CD4-positive, alpha-beta memory T cell (primary cell): ENCODE data around the gene WASL. TPM values are rescaled to one million over a fixed set of nuclear protein-coding genes. Genes with fewer than 3 reads are reported as not detected.

ENCODE experiments used
- CTCF ChIA-PET: fragments of 350-600 bp; sonication (Branson Sonifier 250); formaldehyde crosslinking; loops from one replicate; lab custom pipeline; 2021; ENCODE audit warnings: inconsistent platforms; ENCODE audit not compliant: partially characterized antibody; lab: Charles Lee
- POLR2A ChIA-PET: fragments of 350-600 bp; sonication (Branson Sonifier 250); formaldehyde crosslinking; loops from one replicate; lab custom pipeline; 2021; ENCODE audit not compliant: partially characterized antibody; lab: Charles Lee
- DNase-seq, 5 donors: peaks; one replicate each; pipeline versions ENCODE4 v3.0.0 to v3.0.0-alpha.2; 2020 to 2022; ENCODE audit warnings: mixed read lengths in 1 of 5
- H3K27ac ChIP-seq: one replicate; pipeline ENCODE4 v1.7.0; 2013; ENCODE audit warnings: low read depth, low read length
- H3K27me3 ChIP-seq: 2 replicates; pipeline ENCODE4 v1.7.0; 2013; ENCODE audit warnings: mild to moderate bottlenecking, low read length, moderate library complexity; ENCODE audit not compliant: insufficient read depth
- H3K36me3 ChIP-seq: 2 replicates; pipeline ENCODE4 v1.7.0; 2013; ENCODE audit warnings: mild to moderate bottlenecking, low read length, moderate library complexity; ENCODE audit not compliant: insufficient read depth
- H3K4me1 ChIP-seq: 2 replicates; pipeline ENCODE4 v1.7.0; 2013; ENCODE audit warnings: mild to moderate bottlenecking, low read length, moderate library complexity; ENCODE audit not compliant: insufficient read depth
- H3K4me3 ChIP-seq, 2 donors: one replicate each; pipeline ENCODE4 v1.7.0; 2013; ENCODE audit warnings: low read length in 2 of 2, mild to moderate bottlenecking in 1 of 2
- H3K9me3 ChIP-seq, 2 donors: one replicate each; pipeline ENCODE4 v1.7.0; 2013; ENCODE audit warnings: low read length in 2 of 2, control low read depth in 1 of 2; ENCODE audit not compliant: control insufficient read depth in 1 of 2
- H3K27ac Mint-ChIP-seq, 7 donors: one replicate each; pipeline ENCODE4 v1.8.0; 2020 to 2021; ENCODE audit warnings: mixed read lengths in 7 of 7, mild to moderate bottlenecking in 6 of 7, inconsistent platforms in 3 of 7, moderate library complexity in 3 of 7
- H3K27me3 Mint-ChIP-seq, 2 donors: one replicate each; pipeline ENCODE4 v1.8.0; 2020 to 2021; ENCODE audit warnings: mixed read lengths in 2 of 2
- H3K36me3 Mint-ChIP-seq, 2 donors: one replicate each; pipeline ENCODE4 v1.8.0; 2020 to 2021; ENCODE audit warnings: mixed read lengths in 2 of 2, inconsistent platforms in 1 of 2, mild to moderate bottlenecking in 1 of 2
- H3K4me1 Mint-ChIP-seq, 4 donors: one replicate each; pipeline ENCODE4 v1.8.0; 2020 to 2021; ENCODE audit warnings: mixed read lengths in 4 of 4, mild to moderate bottlenecking in 1 of 4
- H3K4me3 Mint-ChIP-seq, 8 donors: one replicate each; pipeline ENCODE4 v1.8.0; 2020 to 2021; ENCODE audit warnings: mixed read lengths in 8 of 8, mild to moderate bottlenecking in 7 of 8, moderate library complexity in 6 of 8, inconsistent platforms in 3 of 8
- H3K9me3 Mint-ChIP-seq, 8 donors: one replicate each; pipeline ENCODE4 v1.8.0; 2020 to 2021; ENCODE audit warnings: mixed read lengths in 8 of 8, mild to moderate bottlenecking in 5 of 8, inconsistent platforms in 3 of 8, moderate library complexity in 1 of 8
- intact Hi-C: fragments of 100-400 bp; cut with micrococcal nuclease; formaldehyde crosslinking; loops from one replicate; pipeline ENCODE4 v1.15.1; 2023
- polyA plus RNA-seq, 2 donors: library from polyadenylated mRNA; unstranded; fragments of 300-500 nt; fragmentation: Illumina TruSeq; gene quantifications; one replicate each; pipeline ENCODE4 v1.2.3, GENCODE V29; 2021
- total RNA-seq, 2 experiments: library from RNA; stranded (reverse); gene quantifications; one replicate each; pipeline ENCODE4 v1.2.3, GENCODE V29; 2021

The WASL gene
- total and polyA plus RNA-seq, 4 experiments from 2014 or later, result 1.9 to 13.5 (median 7.8) TPM

- DNase-seq, result no peak
- Mint-ChIP-seq H3K27ac (no peak overlapping the region), H3K4me3 (no peak overlapping the region)
Observed at GRCh38 chr7:123675181-123675473, 73.7 kb downstream of the WASL start.

DNA sequence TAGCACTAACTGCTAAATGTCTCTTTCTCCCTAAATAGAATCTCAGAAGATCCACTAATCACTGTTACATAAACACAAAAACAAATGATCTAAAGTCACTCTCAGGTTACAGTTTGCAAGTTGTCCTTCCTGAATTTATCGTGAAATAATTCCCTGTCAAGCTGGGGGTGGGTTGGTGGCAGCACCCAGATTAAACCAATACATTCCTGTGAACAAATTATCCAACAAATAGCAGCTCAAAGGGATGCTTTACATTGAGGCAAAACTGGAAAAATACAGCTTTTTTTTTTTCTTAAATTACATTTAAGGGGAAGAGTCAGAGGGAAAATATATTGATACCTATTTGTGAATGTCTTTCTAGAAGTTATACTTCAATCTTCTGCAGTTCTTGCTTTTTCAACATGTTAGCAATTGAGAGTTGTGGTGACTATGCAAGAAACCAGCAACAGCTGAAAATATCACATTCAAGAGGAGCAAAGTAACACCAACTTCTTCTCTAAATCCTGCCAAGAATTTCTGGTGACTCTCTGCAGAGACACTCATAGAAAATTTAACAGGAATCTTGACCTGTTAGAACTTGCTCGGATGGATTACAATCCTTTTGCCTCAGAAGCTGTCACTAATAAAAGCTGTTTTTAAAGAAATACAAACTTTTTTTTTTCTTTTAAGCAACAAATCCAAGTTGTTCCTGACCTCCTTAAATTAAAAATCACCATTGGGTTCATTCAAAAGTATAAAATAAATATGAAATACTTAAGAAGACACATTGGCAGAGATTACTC lies 74.2 kb downstream of the WASL start:
- peaks cover 2 to 4% of the 10 kb centered on the region in 2 donors for H3K36me3 Mint-ChIP-seq
- Histone ChIP-seq H3K9me3 (no peaks in the 10 kb centered on the region), H3K27me3 (no peaks in the 10 kb centered on the region), H3K4me3 (no peak overlapping the region), H3K27ac (no peak overlapping the region), H3K36me3 (no peaks in the 10 kb centered on the region), H3K4me1 (no peaks in the 10 kb centered on the region)
- no peaks in the 10 kb centered on the region for H3K9me3 Mint-ChIP-seq
- no peaks in the 10 kb centered on the region for H3K4me1 Mint-ChIP-seq
- ChIA-PET CTCF (no interaction called here), POLR2A (interaction anchor here (0.5 kb wide), 1 partner anchor 18 kb away, joined by 3 read pairs; no protein-coding TSS in a partner anchor)
- intact Hi-C loops, result no loop called here
- no peak overlapping the region for H3K4me3 Mint-ChIP-seq
- no peak for DNase-seq
- no peak overlapping the region for H3K27ac Mint-ChIP-seq
- H3K27me3 Mint-ChIP-seq, result no peaks in the 10 kb centered on the region

More at GRCh38 chr7:123675181-123675473, 73.7 kb downstream of the WASL start:
- intact Hi-C loops, result no loop called here
- no peaks in the 10 kb centered on the region for H3K4me1 Mint-ChIP-seq
- H3K36me3 Mint-ChIP-seq, result peaks cover 2 to 9% of the 10 kb centered on the region in 2 donors
- H3K27me3 Mint-ChIP-seq, result no peaks in the 10 kb centered on the region
- no peaks in the 10 kb centered on the region for H3K27me3 ChIP-seq
- H3K9me3 Mint-ChIP-seq, result no peaks in the 10 kb centered on the region
- H3K9me3 ChIP-seq, result no peaks in the 10 kb centered on the region
- CTCF ChIA-PET, result no interaction called here
- no peak overlapping the region for H3K27ac ChIP-seq
- POLR2A ChIA-PET, result no interaction called here
- no peak overlapping the region for H3K4me3 ChIP-seq
- no peaks in the 10 kb centered on the region for H3K4me1 ChIP-seq
- no peaks in the 10 kb centered on the region for H3K36me3 ChIP-seq

- no peak overlapping the region for H3K27ac ChIP-seq
- CTCF ChIA-PET, result interaction anchor here (2.0 kb wide), 1 partner anchor 8 kb away, joined by 5 read pairs; no protein-coding TSS in a partner anchor
- H3K36me3 Mint-ChIP-seq, result no peaks in the 10 kb centered on the region
- no peaks in the 10 kb centered on the region for H3K9me3 Mint-ChIP-seq
- H3K27me3 Mint-ChIP-seq, result no peaks in the 10 kb centered on the region
- no peaks in the 10 kb centered on the region for H3K27me3 ChIP-seq
- no peak overlapping the region for H3K4me3 Mint-ChIP-seq
- H3K36me3 ChIP-seq, result no peaks in the 10 kb centered on the region
- no peak overlapping the region for H3K4me3 ChIP-seq
- POLR2A ChIA-PET, result interaction anchor here (0.5 kb wide), 1 partner anchor 19 kb away, joined by 3 read pairs; no protein-coding TSS in a partner anchor
- H3K4me1 ChIP-seq, result no peaks in the 10 kb centered on the region
- intact Hi-C loops, result no loop called here
- H3K4me1 Mint-ChIP-seq, result peaks cover 0 to 1% (median 0%) of the 10 kb centered on the region in 4 donors
- H3K9me3 ChIP-seq, result no peaks in the 10 kb centered on the region
- DNase-seq, result no peak
- H3K27ac Mint-ChIP-seq, result no peak overlapping the region
Observed at GRCh38 chr7:123673752-123674398, 74.9 kb downstream of the WASL start.

- CTCF ChIA-PET, result interaction anchor here (0.5 to 2.0 kb wide), 2 partner anchors 9 to 50 kb away, joined by 4 to 5 read pairs; no protein-coding TSS in a partner anchor
- H3K27ac Mint-ChIP-seq, result peak overlapping the region in 1 of 7 donors; percentile 19
Observed at GRCh38 chr7:123673137-123673732, 75.6 kb downstream of the WASL start.

GRCh38 chr7:123669485-123669884 lies 79.3 kb downstream of the WASL start:
- H3K27ac ChIP-seq, result no peak overlapping the region
- H3K9me3 Mint-ChIP-seq, result no peaks in the 10 kb centered on the region
- CTCF ChIA-PET, result interaction anchor here (1.6 kb wide), 1 partner anchor 13 kb away, joined by 9 read pairs; no protein-coding TSS in a partner anchor

More at GRCh38 chr7:123673137-123673732, 75.6 kb downstream of the WASL start:
- intact Hi-C loops, result no loop called here
- no peak for DNase-seq
- no peaks in the 10 kb centered on the region for H3K36me3 ChIP-seq
- Mint-ChIP-seq H3K36me3 (no peaks in the 10 kb centered on the region), H3K4me3 (no peak overlapping the region), H3K4me1 (peaks cover 0 to 1% (median 0%) of the 10 kb centered on the region in 4 donors), H3K27me3 (no peaks in the 10 kb centered on the region), H3K9me3 (no peaks in the 10 kb centered on the region)
- no peak overlapping the region for H3K27ac ChIP-seq
- H3K4me1 ChIP-seq, result no peaks in the 10 kb centered on the region
- no peak overlapping the region for H3K4me3 ChIP-seq
- POLR2A ChIA-PET, result no interaction called here
- no peaks in the 10 kb centered on the region for H3K27me3 ChIP-seq
- no peaks in the 10 kb centered on the region for H3K9me3 ChIP-seq

GRCh38 chr7:123666492-123666891 lies 82.3 kb downstream of the WASL start:
- Histone ChIP-seq H3K27me3 (no peaks in the 10 kb centered on the region), H3K4me3 (no peak overlapping the region), H3K4me1 (no peaks in the 10 kb centered on the region), H3K9me3 (no peaks in the 10 kb centered on the region), H3K36me3 (no peaks in the 10 kb centered on the region), H3K27ac (no peak overlapping the region)
- peaks cover 7 to 12% of the 10 kb centered on the region in 2 donors for H3K27me3 Mint-ChIP-seq
- H3K4me1 Mint-ChIP-seq, result peaks cover 0 to 1% (median 0%) of the 10 kb centered on the region in 4 donors
- H3K9me3 Mint-ChIP-seq, result no peaks in the 10 kb centered on the region
- H3K4me3 Mint-ChIP-seq, result no peak overlapping the region
- DNase-seq, result no peak
- intact Hi-C loops, result no loop called here
- POLR2A ChIA-PET, result no interaction called here
- H3K27ac Mint-ChIP-seq, result no peak overlapping the region
- CTCF ChIA-PET, result no interaction called here
- peaks cover 0 to 4% of the 10 kb centered on the region in 2 donors for H3K36me3 Mint-ChIP-seq

More at GRCh38 chr7:123669485-123669884, 79.3 kb downstream of the WASL start:
- Mint-ChIP-seq H3K27me3 (peaks cover 0 to 2% of the 10 kb centered on the region in 2 donors), H3K27ac (no peak overlapping the region), H3K4me1 (peaks cover 0 to 1% (median 0%) of the 10 kb centered on the region in 4 donors), H3K36me3 (no peaks in the 10 kb centered on the region), H3K4me3 (no peak overlapping the region)
- H3K27me3 ChIP-seq, result no peaks in the 10 kb centered on the region
- H3K4me1 ChIP-seq, result no peaks in the 10 kb centered on the region
- no peaks in the 10 kb centered on the region for H3K9me3 ChIP-seq
- no peaks in the 10 kb centered on the region for H3K36me3 ChIP-seq
- H3K4me3 ChIP-seq, result no peak overlapping the region
- POLR2A ChIA-PET, result no interaction called here
- intact Hi-C loops, result no loop called here
- DNase-seq, result no peak

GRCh38 chr7:123665896-123666295 lies 82.9 kb downstream of the WASL start:
- intact Hi-C loops, result no loop called here
- peaks cover 0 to 1% (median 0%) of the 10 kb centered on the region in 4 donors for H3K4me1 Mint-ChIP-seq
- H3K27ac Mint-ChIP-seq, result no peak overlapping the region
- peaks cover 7 to 14% of the 10 kb centered on the region in 2 donors for H3K27me3 Mint-ChIP-seq
- H3K36me3 Mint-ChIP-seq, result peaks cover 0 to 4% of the 10 kb centered on the region in 2 donors
- H3K9me3 Mint-ChIP-seq, result no peaks in the 10 kb centered on the region
- no peak for DNase-seq
- Histone ChIP-seq H3K4me3 (no peak overlapping the region), H3K4me1 (no peaks in the 10 kb centered on the region), H3K27ac (no peak overlapping the region), H3K27me3 (no peaks in the 10 kb centered on the region), H3K36me3 (no peaks in the 10 kb centered on the region), H3K9me3 (no peaks in the 10 kb centered on the region)
- CTCF ChIA-PET, result no interaction called here
- POLR2A ChIA-PET, result no interaction called here
- no peak overlapping the region for H3K4me3 Mint-ChIP-seq
